ENCODE results near the gene CYP3A7.

DNA sequence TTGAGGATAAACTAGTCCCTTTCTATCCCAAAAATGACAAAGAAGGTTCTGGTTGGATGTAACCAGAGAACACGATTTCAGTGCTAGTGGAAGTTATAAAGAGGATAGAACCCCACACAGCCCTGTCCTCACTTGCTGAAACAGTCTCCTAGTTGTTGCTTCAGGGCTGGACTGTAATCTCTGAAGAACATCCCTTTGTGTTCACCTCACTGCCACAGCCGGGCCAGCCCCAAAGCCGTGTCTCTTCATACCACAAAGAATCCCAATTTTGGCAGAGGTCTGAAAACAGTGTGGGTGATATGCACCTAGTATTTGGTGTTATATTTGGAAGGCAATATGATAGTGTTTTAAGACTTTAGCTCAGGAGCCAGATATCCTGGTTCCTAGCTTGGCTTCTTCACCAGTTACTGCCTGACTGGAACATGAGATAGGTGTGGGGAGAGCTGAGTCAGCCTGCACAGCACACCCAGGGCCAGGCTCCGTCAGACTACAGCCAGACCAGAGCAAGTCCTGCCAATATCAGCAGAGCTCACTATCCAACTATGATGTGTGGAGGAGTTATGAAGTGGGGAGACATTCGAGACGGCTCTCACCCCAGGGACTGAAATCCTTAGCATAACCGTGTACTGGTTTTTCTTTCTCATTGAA lies 27.8 kb upstream of the CYP3A7 start:
- TF ChIP-seq, protein P1, sequence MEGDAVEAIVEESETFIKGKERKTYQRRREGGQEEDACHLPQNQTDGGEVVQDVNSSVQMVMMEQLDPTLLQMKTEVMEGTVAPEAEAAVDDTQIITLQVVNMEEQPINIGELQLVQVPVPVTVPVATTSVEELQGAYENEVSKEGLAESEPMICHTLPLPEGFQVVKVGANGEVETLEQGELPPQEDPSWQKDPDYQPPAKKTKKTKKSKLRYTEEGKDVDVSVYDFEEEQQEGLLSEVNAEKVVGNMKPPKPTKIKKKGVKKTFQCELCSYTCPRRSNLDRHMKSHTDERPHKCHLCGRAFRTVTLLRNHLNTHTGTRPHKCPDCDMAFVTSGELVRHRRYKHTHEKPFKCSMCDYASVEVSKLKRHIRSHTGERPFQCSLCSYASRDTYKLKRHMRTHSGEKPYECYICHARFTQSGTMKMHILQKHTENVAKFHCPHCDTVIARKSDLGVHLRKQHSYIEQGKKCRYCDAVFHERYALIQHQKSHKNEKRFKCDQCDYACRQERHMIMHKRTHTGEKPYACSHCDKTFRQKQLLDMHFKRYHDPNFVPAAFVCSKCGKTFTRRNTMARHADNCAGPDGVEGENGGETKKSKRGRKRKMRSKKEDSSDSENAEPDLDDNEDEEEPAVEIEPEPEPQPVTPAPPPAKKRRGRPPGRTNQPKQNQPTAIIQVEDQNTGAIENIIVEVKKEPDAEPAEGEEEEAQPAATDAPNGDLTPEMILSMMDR (IDR thresholded peaks at IDR 0.05) = no peak
- no peak for TF ChIP-seq POLR2A (IDR thresholded peaks at IDR 0.05; ENCODE audit: low read depth)
- TF ChIP-seq EP300 (IDR thresholded peaks at IDR 0.05) = no peak
